GM11168 (cell line): Measurements from ENCODE around the gene SOX15.
"Not testable (repeated sequence)": the region's sequence is repeated elsewhere in the genome, so short reads cannot be mapped to it uniquely, and the experiment has no call there.

Source experiments
- in situ Hi-C: fragments of 300-500 bp; cut with MboI; formaldehyde crosslinking; loops from one replicate; pipeline ENCODE4 v1.12.0; 2022; ENCODE audit warnings: low sequenced_read_pairs; ENCODE audit not compliant: unreplicated experiment

SOX15 gene

DNA sequence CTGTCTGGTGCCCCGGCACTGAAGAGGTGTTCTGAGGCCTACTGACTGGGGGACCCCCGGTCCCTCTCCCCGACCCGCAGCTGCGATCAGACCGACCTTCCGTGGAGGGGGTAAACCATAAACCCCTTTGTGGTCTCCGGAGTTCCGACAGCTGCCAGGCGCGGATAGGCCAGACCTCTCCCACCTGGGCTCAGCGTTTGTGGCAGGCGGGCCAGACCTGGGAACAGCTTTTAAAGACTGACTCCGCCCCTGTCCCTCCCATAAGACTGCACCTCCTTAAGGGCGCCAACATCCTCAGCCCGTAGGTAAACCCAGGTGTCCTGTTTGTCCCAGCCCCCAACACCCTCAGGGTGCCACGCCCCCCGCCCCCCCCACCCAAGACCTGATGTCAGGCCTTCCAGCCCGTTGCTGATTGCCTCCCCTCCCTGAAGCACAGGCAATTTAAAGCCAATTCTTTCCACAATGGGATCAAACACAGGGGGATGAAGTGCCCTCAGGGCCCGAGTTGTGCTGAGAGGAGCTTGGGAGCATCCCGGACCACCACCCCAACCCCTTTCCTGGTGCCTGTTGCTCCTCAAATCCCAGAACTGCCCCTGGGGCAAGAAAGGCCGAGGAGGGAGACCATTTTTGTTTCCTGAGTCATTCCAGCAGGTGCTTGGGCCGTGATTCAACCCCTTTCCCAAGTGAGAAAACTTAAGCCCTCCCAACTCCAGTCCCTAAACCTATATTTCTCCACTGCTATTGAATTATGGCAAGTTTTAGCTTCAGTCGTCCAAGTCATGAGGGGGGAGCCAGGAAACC lies at the start of gene SOX15:
SOX15 (minus strand) TSS at position 204 of the 801 bp plus-strand sequence. CDS start 418 bp downstream, outside the sequence.
- in situ Hi-C loops = no loop called here

DNA sequence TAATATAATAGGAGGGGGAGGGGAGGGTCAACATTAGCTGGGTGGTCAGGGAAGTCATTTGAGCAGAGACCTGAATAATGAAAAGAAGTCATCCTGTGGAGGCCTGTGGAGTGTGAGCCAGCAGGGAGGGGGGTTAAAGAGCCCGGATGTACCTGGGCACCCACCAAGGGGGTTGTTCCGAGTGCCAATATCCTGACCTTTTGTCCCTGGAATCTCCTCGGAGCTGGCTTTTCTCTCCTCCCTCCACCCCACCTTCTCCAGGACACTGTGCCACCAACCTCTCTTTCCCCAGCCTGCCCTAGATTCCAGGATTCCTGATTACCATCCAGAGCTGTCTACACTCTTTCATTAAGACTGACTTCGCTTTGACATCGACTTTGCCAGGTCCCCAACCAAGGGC lies 46.3 kb upstream of the SOX15 start:
- in situ Hi-C loops = no loop called here

DNA sequence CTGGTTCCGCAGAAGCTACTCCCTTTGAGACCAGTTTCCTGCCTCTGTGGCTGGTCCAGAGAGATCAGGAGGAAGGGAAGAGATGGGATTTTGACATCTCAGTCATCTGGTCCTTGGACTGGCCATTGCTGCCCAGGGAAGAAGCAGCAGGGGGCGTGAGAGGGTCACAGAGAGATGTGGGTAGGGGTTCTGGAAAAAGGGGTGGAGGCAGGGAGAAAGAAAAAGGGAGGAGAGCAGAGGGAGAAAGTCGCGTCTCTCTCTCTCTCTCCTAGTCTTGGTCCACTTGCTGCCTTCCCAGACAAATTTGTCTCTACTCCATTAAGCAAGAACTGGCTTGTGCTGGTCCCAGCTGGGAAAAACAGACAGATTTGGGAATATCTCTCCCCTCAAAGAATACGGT lies 44.5 kb upstream of the SOX15 start:
- in situ Hi-C loops = no loop called here

DNA sequence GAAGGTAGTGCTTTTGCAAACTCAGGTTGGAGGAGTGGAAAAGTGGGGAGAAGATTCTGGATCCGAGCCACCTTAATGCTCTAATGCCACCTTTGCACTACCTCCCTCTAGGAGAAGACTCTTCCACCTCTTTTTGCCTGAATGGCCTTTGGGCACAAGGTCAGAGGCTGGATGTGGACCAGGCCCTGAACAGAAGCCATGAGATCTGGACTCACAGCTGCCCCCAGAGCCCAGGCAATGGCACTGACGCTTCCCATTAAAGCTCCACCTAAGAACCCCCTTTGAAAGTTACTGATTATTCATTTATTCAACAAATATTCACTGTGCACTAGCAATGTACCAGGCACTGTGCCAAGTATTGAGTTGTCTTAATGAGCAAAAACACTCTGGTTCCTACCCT lies 43.2 kb upstream of the SOX15 start:
- in situ Hi-C loops = no loop called here

DNA sequence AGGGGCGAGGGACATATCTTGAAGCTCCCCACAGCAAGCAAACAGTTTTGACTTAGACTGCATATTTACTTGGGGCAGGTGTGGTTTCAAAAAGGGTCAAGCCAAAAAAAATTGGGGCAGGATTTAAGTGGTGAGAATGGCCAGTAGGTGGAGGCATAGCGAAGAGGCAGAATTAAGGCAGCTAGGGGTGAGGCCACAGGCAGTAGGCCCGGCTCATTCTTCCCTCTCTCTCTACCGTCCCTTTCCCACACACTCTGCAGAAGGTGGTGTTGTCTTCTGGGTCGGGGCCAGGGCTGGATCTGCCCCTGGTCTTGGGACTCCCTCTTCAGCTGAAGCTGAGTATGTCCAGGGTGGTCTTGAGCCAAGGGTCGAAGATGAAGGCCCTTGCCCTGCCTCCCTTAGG lies 42.6 kb upstream of the SOX15 start:
- in situ Hi-C loops = no loop called here

DNA sequence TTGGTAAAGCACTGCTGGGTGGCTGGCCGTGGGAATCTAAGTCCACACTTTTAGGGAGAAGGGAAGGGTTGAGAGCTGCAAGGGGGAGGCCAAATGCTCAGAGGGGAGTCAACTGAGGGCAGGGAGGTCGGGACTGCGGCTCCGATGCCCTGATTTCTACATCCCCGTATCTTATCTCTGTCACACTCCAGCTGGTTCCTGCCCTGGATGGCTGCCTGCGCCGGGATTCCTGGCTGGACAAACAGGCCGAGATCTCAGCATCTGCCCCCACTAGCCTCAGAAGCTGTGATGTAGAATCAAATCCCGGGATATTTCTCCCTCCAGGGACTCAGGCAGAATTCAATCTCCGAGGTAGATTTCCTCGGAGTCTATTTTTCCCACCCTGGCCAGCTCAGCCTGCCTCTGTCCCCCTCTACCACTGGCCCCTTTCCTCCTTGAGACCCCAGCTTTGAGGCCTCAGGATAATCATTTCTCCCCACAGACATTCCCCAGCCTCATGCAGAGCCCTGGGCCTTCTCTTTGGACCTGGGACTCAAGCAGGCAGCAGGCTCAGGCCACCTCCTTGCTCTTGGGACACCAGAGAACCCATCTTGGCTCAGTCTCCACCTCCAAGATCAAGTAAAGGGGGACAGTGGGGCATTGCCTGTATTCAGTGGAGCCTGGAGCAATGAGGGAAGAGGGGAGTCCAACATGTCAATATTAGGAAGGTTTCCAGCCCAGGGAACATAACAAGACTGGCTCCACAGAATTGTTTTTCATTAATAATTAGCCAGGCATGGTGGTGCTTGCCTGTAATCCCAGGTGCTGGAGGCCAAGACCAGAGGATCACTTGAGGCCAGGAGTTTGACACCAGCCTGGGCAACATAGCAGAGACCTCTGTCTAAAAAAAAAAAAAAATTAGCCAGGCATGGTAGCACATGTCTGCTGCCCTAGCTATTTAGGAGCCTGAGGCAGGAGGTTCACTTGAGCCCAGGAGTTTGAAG lies 41.8 kb upstream of the SOX15 start:
- in situ Hi-C loops = no loop called here

DNA sequence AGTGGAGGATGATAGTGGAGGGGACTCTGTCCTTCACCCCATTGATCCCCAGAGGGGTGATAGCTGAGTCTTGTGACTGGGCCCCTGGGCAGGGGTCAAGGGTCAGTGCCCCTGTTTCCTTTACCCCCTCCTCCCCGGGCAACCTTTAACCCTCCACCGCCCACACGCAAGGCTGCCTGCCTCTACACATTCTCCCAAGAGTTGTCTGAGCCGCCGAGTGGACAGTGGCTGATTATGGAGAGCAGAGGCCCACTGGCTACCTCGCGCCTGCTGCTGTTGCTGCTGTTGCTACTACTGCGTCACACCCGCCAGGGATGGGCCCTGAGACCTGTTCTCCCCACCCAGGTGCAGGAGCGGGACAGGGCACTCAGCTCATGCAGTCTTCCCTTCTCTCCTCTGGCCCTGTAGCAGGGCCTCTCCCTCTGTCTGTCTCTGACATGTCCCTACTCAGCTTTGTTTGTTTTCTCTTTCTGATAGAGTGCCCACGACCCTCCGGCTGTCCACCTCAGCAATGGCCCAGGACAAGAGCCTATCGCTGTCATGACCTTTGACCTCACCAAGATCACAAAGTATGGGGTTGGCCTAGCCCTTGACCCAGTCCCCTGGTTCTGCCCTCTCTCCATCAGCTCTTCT lies 40.2 kb upstream of the SOX15 start, which contains the start of gene SHBG:
SHBG (plus strand) TSS at position 197 of the 633 bp plus-strand sequence; CDS start at position 235, 38 bp downstream.
- in situ Hi-C loops = no loop called here

DNA sequence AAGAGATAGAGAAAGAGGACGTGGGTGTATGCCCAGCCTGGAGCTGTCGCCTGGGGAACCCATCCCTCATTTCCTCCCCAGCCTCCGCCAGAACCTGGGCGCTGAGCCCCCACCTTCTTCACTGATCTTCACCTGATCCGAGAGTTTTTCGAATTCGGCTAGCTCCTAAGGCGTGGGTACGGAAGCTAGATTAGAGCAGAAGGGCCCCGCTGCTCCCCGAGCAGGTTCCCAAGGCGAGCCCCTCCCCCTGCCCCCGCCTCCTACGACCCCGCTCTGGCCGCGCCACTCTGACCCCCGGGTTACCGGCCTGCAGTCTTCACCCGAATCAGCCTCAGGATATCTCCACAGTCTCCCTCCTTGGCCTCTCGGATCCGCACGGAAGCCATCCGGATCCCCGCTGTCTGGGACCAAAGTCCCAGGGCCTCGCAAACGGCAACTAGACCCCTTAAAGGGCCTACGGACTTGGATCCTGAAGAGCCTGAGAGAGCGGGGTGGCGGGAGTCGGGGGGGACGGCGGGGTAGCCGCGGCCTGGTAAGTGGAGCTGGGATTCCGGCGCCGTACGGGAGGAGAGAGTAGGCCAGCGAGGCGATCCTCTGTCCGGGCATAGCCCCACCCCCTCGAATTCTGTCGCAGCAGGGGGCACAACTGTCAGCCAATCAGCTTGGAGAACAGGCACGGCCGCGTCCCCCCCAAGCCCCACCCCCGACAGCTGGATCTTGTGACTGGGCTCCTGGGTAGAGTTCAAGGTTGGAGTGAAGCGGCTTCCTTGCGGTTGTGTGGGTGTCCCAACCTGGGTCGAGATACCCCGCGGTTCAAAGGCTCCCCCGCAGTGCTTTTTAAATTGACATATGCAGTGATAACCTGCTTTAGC lies 37.6 kb upstream of the SOX15 start, which contains the start of gene SAT2:
SAT2 (minus strand) TSS at position 572 of the 872 bp plus-strand sequence; CDS start at position 386, 186 bp downstream.
- in situ Hi-C loops = no loop called here

DNA sequence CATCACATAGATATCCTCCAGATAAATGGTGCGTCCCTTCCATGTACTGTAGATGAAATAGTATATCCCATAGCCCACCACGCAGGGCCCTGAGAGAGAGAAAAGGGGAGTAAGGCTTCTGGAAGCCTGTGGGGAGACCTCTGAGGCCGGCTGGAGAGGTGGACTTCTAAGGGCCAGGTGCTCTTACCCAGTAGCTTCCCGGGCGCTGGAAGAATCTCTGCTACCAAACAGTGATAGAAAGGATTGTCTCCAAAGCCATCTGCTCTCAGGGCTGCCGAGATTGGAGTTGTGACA lies 37.0 kb upstream of the SOX15 start:
- in situ Hi-C loops = no loop called here

DNA sequence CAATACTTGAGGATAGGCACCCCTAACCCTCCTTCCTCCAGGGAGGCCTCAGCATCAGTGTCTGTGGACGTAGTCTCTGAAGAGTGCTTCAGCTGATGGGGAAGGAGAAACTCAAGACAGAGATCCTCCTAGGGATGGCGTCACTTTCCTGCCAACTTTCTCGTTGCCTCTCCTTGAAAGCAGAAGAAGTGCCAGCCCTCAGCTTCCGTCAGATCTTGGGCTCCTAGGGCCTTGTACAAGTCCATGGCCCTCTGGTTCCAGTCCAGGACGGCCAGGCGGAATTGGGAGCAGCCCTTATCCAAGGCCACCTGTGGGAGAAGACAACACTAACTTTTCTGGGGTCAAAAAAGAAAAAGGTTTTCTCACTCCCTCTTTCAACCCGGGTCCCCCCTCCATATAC lies 36.4 kb upstream of the SOX15 start:
- in situ Hi-C loops = no loop called here

DNA sequence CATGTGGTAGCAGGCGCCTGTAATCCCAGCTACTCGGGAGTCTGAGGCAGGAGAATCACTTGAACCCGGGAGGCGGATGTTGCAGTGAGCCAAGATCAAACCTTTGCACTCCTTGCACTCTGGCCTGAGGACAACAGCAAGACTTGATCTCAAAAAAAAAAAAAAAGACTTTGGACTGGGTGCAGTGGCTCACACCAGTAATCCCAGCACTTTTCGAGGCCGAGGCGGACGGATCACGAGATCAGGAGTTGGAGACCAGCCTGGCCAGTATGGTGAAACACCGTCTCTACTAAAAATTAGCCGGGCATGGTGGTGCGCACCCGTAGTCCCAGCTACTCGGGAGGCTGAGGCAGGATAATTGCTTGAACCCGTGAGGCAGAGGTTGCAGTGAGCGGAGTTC lies 35.9 kb upstream of the SOX15 start:
- in situ Hi-C loops = not testable (repeated sequence)

DNA sequence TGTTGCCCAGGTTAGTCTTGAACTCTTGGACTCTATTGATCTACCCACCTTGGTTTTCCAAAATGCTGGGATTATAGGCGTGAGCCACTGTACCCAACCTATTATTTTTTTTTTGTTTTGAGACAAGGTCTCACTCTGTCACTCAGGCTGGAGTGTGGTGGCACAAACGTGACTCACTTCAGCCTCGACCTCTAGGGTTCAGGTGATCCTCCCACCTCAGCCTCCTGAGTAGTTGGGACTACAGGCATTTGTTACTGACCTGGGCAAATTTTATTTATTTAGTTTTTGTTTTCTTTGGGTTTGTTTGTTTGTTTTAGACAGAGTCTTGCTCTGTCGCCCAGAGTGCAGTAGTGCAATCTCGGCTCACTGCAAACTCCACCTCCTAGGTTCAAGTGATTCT lies 33.8 kb upstream of the SOX15 start:
- in situ Hi-C loops = no loop called here

DNA sequence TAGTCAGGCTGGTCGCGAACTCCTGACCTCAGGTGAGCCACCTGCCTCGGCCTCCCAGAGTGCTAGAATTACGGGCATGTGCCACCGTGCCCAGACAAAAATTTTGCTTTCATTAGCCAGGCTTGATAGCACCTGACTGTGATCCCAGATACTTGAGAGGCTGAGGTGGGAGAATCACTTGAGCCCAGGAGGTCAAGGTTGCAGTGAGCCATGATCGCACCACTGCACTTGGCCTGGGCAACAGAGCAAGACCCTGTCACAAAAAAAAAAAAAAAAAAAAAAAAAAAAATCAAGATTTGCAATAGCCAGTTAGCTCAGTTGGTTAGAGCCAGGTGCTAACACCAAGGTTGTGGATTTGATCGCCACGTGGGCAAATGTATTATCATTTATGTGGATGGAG lies 30.9 kb upstream of the SOX15 start:
- in situ Hi-C loops = no loop called here

DNA sequence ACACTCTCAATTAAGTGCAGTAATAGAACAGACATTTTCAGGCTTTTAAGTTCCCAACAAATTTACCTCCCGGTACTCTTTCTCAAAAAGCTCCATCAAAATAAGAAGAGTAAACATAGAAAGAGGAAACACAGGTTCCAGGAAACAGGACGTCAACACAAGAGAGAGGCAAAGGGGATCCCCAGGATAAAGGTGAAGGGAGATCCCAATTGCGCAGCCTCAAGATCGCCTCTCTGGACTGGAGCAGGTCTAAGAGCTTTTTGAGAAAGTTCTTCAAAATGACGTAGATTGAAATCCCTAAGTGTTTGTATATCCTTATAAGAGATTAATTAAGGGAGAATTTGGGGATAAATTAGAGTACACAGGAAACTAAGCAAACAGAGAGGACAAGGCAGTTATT lies 28.7 kb upstream of the SOX15 start:
- in situ Hi-C loops = no loop called here

DNA sequence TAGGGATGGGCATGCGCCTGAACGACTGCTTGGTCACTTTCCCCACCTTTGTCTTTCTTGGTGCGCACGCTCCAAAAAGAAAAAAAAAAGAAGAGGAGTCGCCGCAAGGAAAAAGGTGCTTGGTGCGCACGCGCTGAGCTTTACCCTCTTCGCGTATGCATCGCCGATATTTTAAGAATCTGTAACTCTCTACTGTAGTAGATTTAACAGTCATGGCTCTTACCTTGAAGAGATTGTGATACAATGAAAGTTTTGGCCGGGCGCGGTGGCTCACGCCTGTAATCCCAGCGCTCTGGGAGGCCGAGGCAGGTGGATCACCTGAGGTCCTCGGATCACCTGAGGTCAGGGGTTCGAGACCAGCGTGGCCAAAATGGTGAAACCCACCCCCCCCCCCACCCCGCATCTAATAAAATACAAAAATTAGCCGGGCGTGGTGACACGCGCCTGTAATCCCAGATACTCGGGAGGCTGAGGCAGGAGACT lies 25.4 kb upstream of the SOX15 start:
- in situ Hi-C loops = no loop called here

DNA sequence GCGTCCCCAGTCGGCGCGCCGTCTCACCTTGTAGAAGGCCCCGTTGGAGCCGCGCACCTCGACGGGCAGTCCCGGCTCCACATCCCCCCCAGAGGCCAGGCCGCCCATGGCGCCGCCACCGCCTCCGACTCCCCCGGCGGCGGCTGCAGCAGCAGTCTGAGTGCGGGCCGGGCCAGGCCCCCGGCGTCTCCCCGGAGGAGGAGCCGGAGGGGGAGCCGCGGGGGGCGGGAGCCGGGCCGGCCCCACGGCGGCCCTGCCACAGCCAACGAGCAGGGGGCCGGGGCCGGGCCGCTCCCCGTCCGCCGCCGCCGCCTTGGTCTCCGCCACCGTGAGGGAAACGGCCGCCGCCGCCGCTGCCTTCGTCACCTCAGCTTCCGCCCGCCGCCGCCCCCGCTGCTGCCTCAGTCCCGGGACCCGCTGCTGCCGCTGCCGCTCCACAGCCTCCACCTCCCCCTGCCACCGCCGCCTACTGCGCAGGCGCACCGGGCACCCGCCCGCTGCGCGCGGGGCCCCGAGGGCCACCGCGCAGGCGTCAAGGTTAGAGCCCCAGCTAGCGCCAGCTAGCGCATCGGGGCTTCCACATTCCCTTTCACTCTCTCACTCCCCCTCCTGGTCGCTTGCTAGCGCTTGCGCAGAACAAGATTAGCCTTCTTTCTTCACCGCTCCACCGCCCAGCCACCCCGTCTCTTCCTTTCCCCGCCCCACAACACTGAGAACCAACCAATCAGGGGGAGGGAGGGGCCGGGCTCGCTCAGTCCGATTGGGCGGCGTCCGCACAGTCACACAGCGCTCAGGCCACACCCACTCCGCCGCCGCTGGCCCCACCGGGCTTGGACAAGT lies 24.8 kb upstream of the SOX15 start, which contains the start of gene FXR2:
FXR2 (minus strand) TSS at position 473 of the 840 bp plus-strand sequence; CDS start at position 108, 365 bp downstream.
- in situ Hi-C loops = no loop called here

DNA sequence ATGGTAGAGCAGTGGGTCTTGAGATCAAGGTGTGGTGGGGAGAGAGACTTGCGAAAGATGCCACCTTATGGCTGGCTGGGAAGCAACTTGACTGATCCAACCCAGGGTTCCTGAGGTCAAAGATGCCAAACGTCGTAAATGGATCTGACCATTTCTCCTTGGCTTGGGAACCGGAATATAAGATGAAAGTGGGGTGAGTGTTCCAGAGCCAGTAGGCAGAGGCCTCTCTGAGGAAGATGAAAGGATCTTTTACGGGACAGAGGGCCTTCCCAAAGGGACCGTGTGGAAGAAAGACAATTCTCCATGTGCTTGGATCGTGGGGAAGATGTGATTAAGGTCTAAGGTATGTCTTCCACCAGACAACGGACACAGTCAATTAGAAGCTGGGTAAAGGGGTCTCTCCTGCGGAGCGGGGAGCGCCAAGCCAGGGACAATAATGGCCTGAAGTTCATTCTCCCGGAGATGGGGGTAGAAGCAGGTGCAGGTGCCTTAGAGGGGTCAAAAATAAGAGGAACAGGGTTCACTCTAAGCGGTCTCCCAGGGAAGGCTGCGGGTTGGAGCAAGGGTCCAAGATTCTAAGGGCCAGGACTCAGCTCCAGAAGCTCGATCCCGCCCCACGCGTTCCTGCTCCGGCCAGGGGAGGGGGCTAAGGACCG lies 24.0 kb upstream of the SOX15 start:
- in situ Hi-C loops = no loop called here

DNA sequence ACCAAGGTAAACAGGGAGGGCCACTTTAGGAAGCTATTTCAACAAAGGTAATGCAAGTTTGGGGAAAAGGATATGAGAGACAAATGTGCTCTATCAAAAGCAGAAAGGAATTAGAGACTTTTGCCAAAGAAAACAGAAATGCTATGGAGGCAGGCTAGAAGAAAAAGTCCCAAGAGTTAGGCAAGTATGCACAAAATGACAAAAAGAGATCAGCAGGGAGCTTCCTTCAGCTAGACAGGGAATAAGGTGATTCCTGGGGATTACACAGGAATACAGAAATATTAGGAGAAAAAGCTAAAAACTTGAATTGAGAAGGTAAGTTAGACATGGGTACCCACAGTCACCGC lies 22.4 kb upstream of the SOX15 start:
- in situ Hi-C loops = no loop called here
